SKM-1 treated with dmso at 0.1 percent for 144 hours (cell line): Measurements from ENCODE around the gene NSMCE4A.
"Not testable (repeated sequence)": the region's sequence is repeated elsewhere in the genome, so short reads cannot be mapped to it uniquely, and the experiment has no call there.

Experiments used
- DNase-seq: peaks from one replicate; lab custom pipeline; 2025; ENCODE audit not compliant: unreplicated experiment; lab: John Stamatoyannopoulos, UW

NSMCE4A gene

GRCh38 chr10:121988361-121989324, 13.6 kb upstream of the NSMCE4A start, which contains the start of gene TACC2:
Gene TACC2 (plus strand): TSS chr10:121989163. CDS start chr10:122021982, 32,819 bp downstream.
- DNase-seq, result no peak

GRCh38 chr10:121984463-121984862, 9.4 kb upstream of the NSMCE4A start:
- DNase-seq, result no peak

GRCh38 chr10:121983852-121984251, 8.8 kb upstream of the NSMCE4A start:
- DNase-seq, result no peak

- DNase-seq, result no peak
Observed at GRCh38 chr10:121981346-121981745, 6.3 kb upstream of the NSMCE4A start.

- DNase-seq, result no peak
Observed at GRCh38 chr10:121978511-121978910, 3.5 kb upstream of the NSMCE4A start.

GRCh38 chr10:121976607-121977006, 1.6 kb upstream of the NSMCE4A start:
- no peak for DNase-seq

GRCh38 chr10:121975295-121976086, 474 bp upstream of the NSMCE4A start:
- DNase-seq, result peak; percentile 5

GRCh38 chr10:121974019-121974534, 940 bp downstream of the NSMCE4A start:
- no peak for DNase-seq

- not testable (repeated sequence) for DNase-seq
Observed at GRCh38 chr10:121969086-121969485, 5.9 kb downstream of the NSMCE4A start.

GRCh38 chr10:121965996-121966395, 9.0 kb downstream of the NSMCE4A start:
- DNase-seq, result no peak

GRCh38 chr10:121961456-121961855, 13.6 kb downstream of the NSMCE4A start:
- DNase-seq, result no peak

- DNase-seq, result no peak
Observed at GRCh38 chr10:121959671-121960070, 15.3 kb downstream of the NSMCE4A start.

GRCh38 chr10:121956111-121957061, 18.6 kb downstream of the NSMCE4A start:
- DNase-seq, result no peak

- DNase-seq, result no peak
Observed at GRCh38 chr10:121952226-121952625, 22.8 kb downstream of the NSMCE4A start.

GRCh38 chr10:121949451-121949850, 25.6 kb downstream of the NSMCE4A start:
- no peak for DNase-seq

GRCh38 chr10:121949049-121949448, 26.0 kb downstream of the NSMCE4A start:
- no peak for DNase-seq

GRCh38 chr10:121947343-121948330, 27.4 kb downstream of the NSMCE4A start:
- DNase-seq, result no peak

- peak; percentile 74 for DNase-seq
Observed at GRCh38 chr10:121942749-121943416, 32.1 kb downstream of the NSMCE4A start.

- DNase-seq, result peak; percentile 28
Observed at GRCh38 chr10:121941532-121941931, 33.5 kb downstream of the NSMCE4A start.
